Epithelial cell of proximal tubule (primary cell): ENCODE data around the gene NUDT6. TPM values are rescaled to one million over a fixed set of nuclear protein-coding genes. Genes with fewer than 3 reads are reported as not detected.

Experiments
- DNase-seq: peaks from one replicate; pipeline ENCODE4 v3.0.0-alpha.2; 2011; ENCODE audit warnings: low read depth
- H3K4me3 ChIP-seq: 2 replicates; pipeline ENCODE4 v1.5.1; 2011; ENCODE audit warnings: low read depth, mild to moderate bottlenecking, low read length
- CTCF ChIP-seq: conservative IDR thresholded peaks from 2 replicates; pipeline ENCODE4 v1.5.1; 2012; ENCODE audit warnings: low read depth, mild to moderate bottlenecking, low read length
- total RNA-seq: library from RNA; depleted of rRNA; stranded (reverse); fragments of >200 nt; gene quantifications from 2 replicates; pipeline ENCODE4 v1.2.3, GENCODE V29; 2015

The NUDT6 gene
- total RNA-seq, 1 donor from 2014 or later, result 5.7 TPM

- no peak for TF ChIP-seq CTCF
- H3K4me3 ChIP-seq, result no peak overlapping the region
- DNase-seq, result no peak
Observed at GRCh38 chr4:122863639-122864038, 58.8 kb downstream of the NUDT6 start.

GRCh38 chr4:122861172-122861943 lies 61.0 kb downstream of the NUDT6 start:
- H3K4me3 ChIP-seq, result no peak overlapping the region
- no peak for TF ChIP-seq CTCF
- DNase-seq, result no peak

- H3K4me3 ChIP-seq, result no peak overlapping the region
- no peak for TF ChIP-seq CTCF
- DNase-seq, result no peak
Observed at GRCh38 chr4:122858705-122859104, 63.7 kb downstream of the NUDT6 start.

- no peak for DNase-seq
- TF ChIP-seq CTCF, result no peak
- no peak overlapping the region for H3K4me3 ChIP-seq
Observed at GRCh38 chr4:122857160-122857559, 65.2 kb downstream of the NUDT6 start.

GRCh38 chr4:122855353-122855890 lies 67.0 kb downstream of the NUDT6 start:
- DNase-seq, result no peak
- TF ChIP-seq CTCF, result no peak
- no peak overlapping the region for H3K4me3 ChIP-seq

- DNase-seq, result no peak
- peak overlapping the region; percentile 46 for H3K4me3 ChIP-seq
Observed at GRCh38 chr4:122854447-122855352, 67.7 kb downstream of the NUDT6 start.

More at GRCh38 chr4:122854447-122855352, 67.7 kb downstream of the NUDT6 start:
- no peak for TF ChIP-seq CTCF
